Measurements from ENCODE around the gene SORL1-AS1.

Gene SORL1-AS1

GRCh38 chr11:121417607-121418006 is 35.2 kb downstream of the SORL1-AS1 start:
- intact Hi-C loops (cut with DNase I; ENCODE audit: low total_unique reads), result no loop called here
- Histone ChIP-seq H3K27ac (peak overlapping the region in 4 of 5 donors; percentile 13 to 85 (median 76)), H3K4me3 (no peak overlapping the region), H3K27me3 (no peaks in the 10 kb centered on the region), H3K4me1 (peaks cover 22 to 38% (median 25%) of the 10 kb centered on the region in 4 donors), H3K36me3 (no peaks in the 10 kb centered on the region), H3K9me3 (no peaks in the 10 kb centered on the region)
- no peak for DNase-seq
- TF ChIP-seq EP300 (IDR thresholded peaks at IDR 0.05) (no peak), POLR2AphosphoS5 (IDR thresholded peaks at IDR 0.05) (no peak), POLR2A (IDR thresholded peaks at IDR 0.05) (no peak), CTCF (IDR thresholded peaks at IDR 0.05) (no peak)
- 35 to 51% (median 47%) methylated on average over 2 of the region's 2 CpGs for WGBS, 5 donors

GRCh38 chr11:121417055-121417551 is 35.7 kb downstream of the SORL1-AS1 start:
- Histone ChIP-seq H3K9me3 (no peaks in the 10 kb centered on the region), H3K27ac (peak overlapping the region; percentile 13 to 85 (median 69)), H3K4me3 (no peak overlapping the region), H3K4me1 (peaks cover 22 to 38% (median 25%) of the 10 kb centered on the region in 4 donors), H3K36me3 (no peaks in the 10 kb centered on the region), H3K27me3 (no peaks in the 10 kb centered on the region)
- peak; percentile 83 to 92 for DNase-seq
- TF ChIP-seq POLR2AphosphoS5 (IDR thresholded peaks at IDR 0.05) (peak in 2 of 3 donors; percentile 64 to 86), POLR2A (IDR thresholded peaks at IDR 0.05) (no peak)
- 10 to 14% (median 12%) methylated on average over 7 of the region's 7 CpGs for WGBS, 5 donors
- intact Hi-C loops (cut with DNase I; ENCODE audit: low total_unique reads), result no loop called here

DNA sequence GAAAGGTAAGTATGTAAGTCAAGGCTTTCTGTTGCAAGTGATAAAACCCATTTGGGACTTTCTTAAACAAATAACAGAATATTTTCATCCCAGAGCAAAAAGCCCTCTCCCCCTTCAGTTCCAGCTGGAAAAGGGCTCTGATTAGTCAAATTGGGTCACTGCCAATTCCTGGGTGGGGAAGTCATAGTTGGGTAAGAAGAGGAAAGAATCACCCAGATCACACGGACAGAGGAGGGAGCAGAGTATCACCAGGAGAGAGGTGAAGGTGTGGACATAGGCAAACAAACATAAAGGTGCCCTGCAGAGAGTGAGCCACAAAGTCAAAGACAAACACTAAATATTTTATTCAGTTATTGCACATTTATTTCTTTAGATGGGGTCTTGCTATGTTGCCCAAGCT is 36.9 kb downstream of the SORL1-AS1 start:
- TF ChIP-seq EP300 (IDR thresholded peaks at IDR 0.05) (no peak), CTCF (IDR thresholded peaks at IDR 0.05) (no peak)
- H3K36me3 ChIP-seq, result no peaks in the 10 kb centered on the region
- H3K4me1 ChIP-seq, result peaks cover 22 to 38% (median 25%) of the 10 kb centered on the region in 4 donors
- DNase-seq, result peak in 1 of 2 donors; percentile 21
- H3K27me3 ChIP-seq, result no peaks in the 10 kb centered on the region
- no peaks in the 10 kb centered on the region for H3K9me3 ChIP-seq
- H3K4me3 ChIP-seq, result no peak overlapping the region
- no peak overlapping the region for H3K27ac ChIP-seq
- intact Hi-C loops (cut with DNase I; ENCODE audit: low total_unique reads), result no loop called here
- WGBS, 5 donors, result 0 to 16% (median 8%) methylated on average over 1 of the region's 1 CpG

GRCh38 chr11:121414141-121414913 is 38.4 kb downstream of the SORL1-AS1 start:
- TF ChIP-seq POLR2A (IDR thresholded peaks at IDR 0.05) (no peak), CTCF (IDR thresholded peaks at IDR 0.05) (no peak), EP300 (IDR thresholded peaks at IDR 0.05) (no peak), POLR2AphosphoS5 (IDR thresholded peaks at IDR 0.05) (no peak)
- no peaks in the 10 kb centered on the region for H3K36me3 ChIP-seq
- H3K9me3 ChIP-seq, result no peaks in the 10 kb centered on the region
- intact Hi-C loops (cut with DNase I; ENCODE audit: low total_unique reads), result no loop called here
- no peak overlapping the region for H3K4me3 ChIP-seq
- 77 to 93% (median 89%) methylated on average over 2 of the region's 2 CpGs for WGBS, 5 donors
- H3K27me3 ChIP-seq, result no peaks in the 10 kb centered on the region
- H3K27ac ChIP-seq, result no peak overlapping the region
- DNase-seq, result no peak
- peaks cover 22 to 38% (median 25%) of the 10 kb centered on the region in 4 donors for H3K4me1 ChIP-seq
